ENCODE results near the gene PARVB. TPM values are rescaled to one million over a fixed set of nuclear protein-coding genes. Genes with fewer than 3 reads are reported as not detected.

The PARVB gene
- total and polyA plus RNA-seq, 9 of the 15 experiments (the other 6 are each of a cell fraction or from before 2014, with no cell fraction given), result 1.1 to 59.2 (median 29.2) TPM

- TF ChIP-seq ZBTB49 (CRISPR knock-in tag; IDR thresholded peaks at IDR 0.05; ENCODE audit: borderline replicate concordance) (no peak), MEF2D (tag; conservative IDR thresholded peaks at IDR 0.05; ENCODE audit: low read depth) (no peak), CBFA2T2 (conservative IDR thresholded peaks at IDR 0.05) (no peak), CLOCK (CRISPR knock-in tag; IDR thresholded peaks at IDR 0.05; ENCODE audit: borderline replicate concordance) (no peak), NKRF (IDR thresholded peaks at IDR 0.05; ENCODE audit: borderline replicate concordance) (peak; percentile 80; the same call in 1 of the 2 replicates), PRPF4 (IDR thresholded peaks at IDR 0.05; ENCODE audit: insufficient read depth, low read depth, low read length, poor library complexity, severe bottlenecking) (no peak), ZNF592 (IDR thresholded peaks at IDR 0.05) (peak; percentile 75; the same call in 1 of the 2 replicates), PHF8 (IDR thresholded peaks at IDR 0.05; ENCODE audit: borderline replicate concordance, low read length) (peak; percentile 85; the same call in 1 of the 2 replicates), ZNF717 (CRISPR knock-in tag; IDR thresholded peaks at IDR 0.05) (no peak), ETS1 (conservative IDR thresholded peaks at IDR 0.05; ENCODE audit: control insufficient read depth, low read depth, low read length) (0 out of 2 replicates have a peak, but pooled peaks have one; percentile 46), GABPB1 (CRISPR knock-in tag; IDR thresholded peaks at IDR 0.05) (0 out of 2 replicates have a peak, but pooled peaks have one; percentile 27), EP400 (IDR thresholded peaks at IDR 0.05) (peak; percentile 89)
Observed at GRCh38 chr22:44023404-44024287, 456 bp upstream of the PARVB start (continued).
